SU-DHL-6 (cell line): Measurements from ENCODE around the gene GLS.

ENCODE experiments used
- H2AFZ ChIP-seq: fragments of 200-600 bp; sonication (generic); 2 replicates; pipeline ENCODE4 v1.6.1; 2014; ENCODE audit warnings: low read depth, mild to moderate bottlenecking, moderate library complexity, mixed read lengths, antibody characterized with exemption, low read length; ENCODE audit not compliant: severe bottlenecking
- H3F3A ChIP-seq: fragments of 200-600 bp; shearing (Covaris generic); 2 replicates; pipeline ENCODE4 v1.6.0; 2016; ENCODE audit warnings: antibody characterized with exemption, mild to moderate bottlenecking; ENCODE audit not compliant: insufficient read depth
- H3K27ac ChIP-seq: fragments of 200-600 bp; sonication (generic); 2 replicates; pipeline ENCODE4 v1.5.1; 2016; ENCODE audit warnings: low read depth, mild to moderate bottlenecking, low read length, moderate library complexity, mixed read lengths
- H3K27me3 ChIP-seq: fragments of 200-600 bp; sonication (generic), shearing (Covaris generic); 2 replicates; pipeline ENCODE4 v1.6.0; 2014; ENCODE audit warnings: mild to moderate bottlenecking, low read length
- H3K36me3 ChIP-seq: fragments of 200-600 bp; sonication (generic); 2 replicates; pipeline ENCODE4 v1.6.1; 2014; ENCODE audit warnings: mild to moderate bottlenecking, low read length, mixed read lengths
- H3K4me2 ChIP-seq: fragments of 300-600, 200-600 bp; shearing (Covaris generic), sonication (generic); 2 replicates; pipeline ENCODE4 v1.6.0; 2014; ENCODE audit warnings: low read length, low read depth, mild to moderate bottlenecking; ENCODE audit not compliant: poor library complexity, severe bottlenecking
- H3K4me3 ChIP-seq: fragments of 200-600 bp; sonication (generic); 2 replicates; pipeline ENCODE4 v1.5.1; 2014; ENCODE audit warnings: antibody characterized with exemption, low read length, mild to moderate bottlenecking, mixed read lengths; ENCODE audit not compliant: insufficient read depth, poor library complexity, severe bottlenecking
- H3K79me2 ChIP-seq: fragments of 200-600 bp; sonication (generic); 2 replicates; pipeline ENCODE4 v1.6.1; 2014; ENCODE audit warnings: mild to moderate bottlenecking, low read length, moderate library complexity; ENCODE audit not compliant: insufficient read depth
- H3K9ac ChIP-seq: fragments of 200-600 bp; sonication (generic); 2 replicates; pipeline ENCODE4 v1.7.0; 2014; ENCODE audit warnings: mild to moderate bottlenecking, low read length
- H3K9me2 ChIP-seq: fragments of 200-600 bp; sonication (generic); replicated peaks from 2 replicates; pipeline ENCODE4 v1.6.1; 2014; ENCODE audit warnings: low read length; ENCODE audit not compliant: insufficient read depth
- H3K9me3 ChIP-seq: fragments of 200-600 bp; sonication (generic); 2 replicates; pipeline ENCODE4 v1.6.1; 2014; ENCODE audit warnings: low read length, mixed read lengths; ENCODE audit not compliant: insufficient read depth
- H4K20me1 ChIP-seq: fragments of 200-600 bp; sonication (generic); 2 replicates; pipeline ENCODE4 v1.6.1; 2014; ENCODE audit warnings: low read depth, mild to moderate bottlenecking, antibody characterized with exemption, low read length, moderate library complexity, mixed read lengths
- EZH2phosphoT487 ChIP-seq: fragments of 200-600 bp; sonication (generic), shearing (Covaris generic); conservative IDR thresholded peaks from 2 replicates; pipeline ENCODE4 v1.6.1; 2018; ENCODE audit warnings: mild to moderate bottlenecking, antibody characterized with exemption, low read length, moderate library complexity, mixed read lengths
- TF ChIP-seq, protein P1 (sequence below): fragments of 200-600 bp; sonication (generic); IDR thresholded peaks from one replicate; pipeline ENCODE4 v1.5.1; 2017; ENCODE audit warnings: antibody characterized with exemption, mild to moderate bottlenecking, low read length, moderate library complexity; ENCODE audit not compliant: insufficient read depth, poor library complexity, severe bottlenecking

GLS gene

DNA sequence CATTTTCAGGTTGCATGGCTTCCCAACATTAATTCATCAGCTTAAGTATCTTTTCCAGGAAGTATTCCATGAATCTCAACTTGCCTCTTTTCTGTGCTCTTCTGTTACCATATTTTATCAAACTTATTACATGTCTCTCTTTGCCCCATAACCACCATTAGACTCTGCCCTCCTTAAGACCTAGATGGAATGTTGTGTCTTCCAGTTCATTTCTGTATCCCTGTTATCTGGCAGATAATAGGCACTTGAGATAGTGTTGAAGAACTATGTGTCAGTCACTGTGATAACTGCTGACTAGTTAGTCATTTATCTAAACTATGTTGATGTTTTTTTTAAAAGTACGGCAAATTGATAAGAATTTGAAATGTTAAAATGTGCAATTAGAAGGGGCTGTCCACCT lies 41.8 kb downstream of the GLS start:
- TF ChIP-seq, protein P1, sequence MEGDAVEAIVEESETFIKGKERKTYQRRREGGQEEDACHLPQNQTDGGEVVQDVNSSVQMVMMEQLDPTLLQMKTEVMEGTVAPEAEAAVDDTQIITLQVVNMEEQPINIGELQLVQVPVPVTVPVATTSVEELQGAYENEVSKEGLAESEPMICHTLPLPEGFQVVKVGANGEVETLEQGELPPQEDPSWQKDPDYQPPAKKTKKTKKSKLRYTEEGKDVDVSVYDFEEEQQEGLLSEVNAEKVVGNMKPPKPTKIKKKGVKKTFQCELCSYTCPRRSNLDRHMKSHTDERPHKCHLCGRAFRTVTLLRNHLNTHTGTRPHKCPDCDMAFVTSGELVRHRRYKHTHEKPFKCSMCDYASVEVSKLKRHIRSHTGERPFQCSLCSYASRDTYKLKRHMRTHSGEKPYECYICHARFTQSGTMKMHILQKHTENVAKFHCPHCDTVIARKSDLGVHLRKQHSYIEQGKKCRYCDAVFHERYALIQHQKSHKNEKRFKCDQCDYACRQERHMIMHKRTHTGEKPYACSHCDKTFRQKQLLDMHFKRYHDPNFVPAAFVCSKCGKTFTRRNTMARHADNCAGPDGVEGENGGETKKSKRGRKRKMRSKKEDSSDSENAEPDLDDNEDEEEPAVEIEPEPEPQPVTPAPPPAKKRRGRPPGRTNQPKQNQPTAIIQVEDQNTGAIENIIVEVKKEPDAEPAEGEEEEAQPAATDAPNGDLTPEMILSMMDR = no peak
- no peak for TF ChIP-seq EZH2phosphoT487
- H2AFZ ChIP-seq = no peak overlapping the region
- H3K9me3 ChIP-seq = no peaks in the 10 kb centered on the region
- H3K27ac ChIP-seq = no peak overlapping the region
- no peak overlapping the region for H3K9ac ChIP-seq
- no peak overlapping the region for H3K4me2 ChIP-seq
- no peaks in the 10 kb centered on the region for H3K27me3 ChIP-seq
- no peaks in the 10 kb centered on the region for H3K9me2 ChIP-seq
- peaks cover 64% of the 10 kb centered on the region for H3K36me3 ChIP-seq
- no peaks in the 10 kb centered on the region for H3K79me2 ChIP-seq
- H3F3A ChIP-seq = peaks cover 21% of the 10 kb centered on the region; the same call in 1 of the 2 replicates
- no peaks in the 10 kb centered on the region for H4K20me1 ChIP-seq
- H3K4me3 ChIP-seq = no peak overlapping the region

DNA sequence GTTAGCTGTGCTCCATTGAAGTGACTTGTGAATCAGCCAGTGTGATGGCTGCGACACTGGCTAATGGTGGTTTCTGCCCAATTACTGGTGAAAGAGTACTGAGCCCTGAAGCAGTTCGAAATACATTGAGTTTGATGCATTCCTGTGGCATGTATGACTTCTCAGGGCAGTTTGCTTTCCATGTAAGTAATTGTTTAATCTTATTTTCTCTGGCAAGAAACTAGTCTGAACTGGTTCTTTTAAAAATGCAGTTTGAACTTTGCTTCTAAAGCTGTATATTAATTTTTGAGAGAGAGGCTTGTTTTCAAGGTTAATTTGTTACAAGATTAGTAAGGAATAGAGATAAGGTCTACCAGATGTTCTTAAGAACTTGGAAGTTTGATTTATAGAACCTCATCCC lies 46.7 kb downstream of the GLS start:
- H3K27ac ChIP-seq = no peak overlapping the region
- no peaks in the 10 kb centered on the region for H3K9me3 ChIP-seq
- H3K27me3 ChIP-seq = no peaks in the 10 kb centered on the region
- H3K36me3 ChIP-seq = peaks cover 66% of the 10 kb centered on the region
- H3K9ac ChIP-seq = no peak overlapping the region
- no peaks in the 10 kb centered on the region for H3K9me2 ChIP-seq
- no peak overlapping the region for H3K4me3 ChIP-seq
- H3K4me2 ChIP-seq = no peak overlapping the region
- no peak overlapping the region for H2AFZ ChIP-seq
- no peaks in the 10 kb centered on the region for H3K79me2 ChIP-seq
- H4K20me1 ChIP-seq = peaks cover 5% of the 10 kb centered on the region; the same call in 1 of the 2 replicates
- peaks cover 29% of the 10 kb centered on the region; the same call in 1 of the 2 replicates for H3F3A ChIP-seq
- no peak for TF ChIP-seq EZH2phosphoT487
- TF ChIP-seq, protein P1 = no peak

DNA sequence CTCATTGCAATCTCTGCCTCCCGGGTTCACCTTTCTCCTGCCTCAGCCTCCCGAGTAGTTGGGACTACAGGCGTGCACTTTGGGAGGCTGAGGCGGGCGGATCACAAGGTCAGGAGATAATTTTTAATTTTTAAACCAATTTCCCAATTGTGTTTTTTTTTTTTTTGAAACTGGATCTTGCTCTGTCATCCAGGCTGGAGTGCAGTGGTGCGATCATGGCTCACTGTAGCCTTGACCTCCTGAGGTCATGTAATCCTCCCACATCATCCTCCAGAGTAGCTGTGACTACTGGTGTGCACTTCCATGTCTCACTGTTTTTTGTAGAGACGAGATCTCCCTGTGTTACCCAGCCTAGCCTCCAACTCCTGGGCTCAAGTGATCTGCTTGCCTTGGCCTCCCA lies 49.3 kb downstream of the GLS start:
- no peaks in the 10 kb centered on the region for H3K79me2 ChIP-seq

More for the DNA sequence above, 49.3 kb downstream of the GLS start:
- H3K27ac ChIP-seq = no peak overlapping the region
- peaks cover 60% of the 10 kb centered on the region for H3K36me3 ChIP-seq
- peaks cover 44% of the 10 kb centered on the region; the same call in 1 of the 2 replicates for H3F3A ChIP-seq
- no peak overlapping the region for H2AFZ ChIP-seq
- TF ChIP-seq EZH2phosphoT487 = no peak
- TF ChIP-seq, protein P1 = no peak
- H3K9me2 ChIP-seq = no peaks in the 10 kb centered on the region
- peaks cover 5% of the 10 kb centered on the region; the same call in 1 of the 2 replicates for H4K20me1 ChIP-seq
- no peak overlapping the region for H3K4me2 ChIP-seq
- no peaks in the 10 kb centered on the region for H3K9me3 ChIP-seq
- H3K9ac ChIP-seq = no peak overlapping the region
- no peak overlapping the region for H3K4me3 ChIP-seq
- H3K27me3 ChIP-seq = no peaks in the 10 kb centered on the region
